Astrocyte (in vitro differentiated cells and primary cell): ENCODE data around the gene CCDC69. TPM values are rescaled to one million over a fixed set of nuclear protein-coding genes. Genes with fewer than 3 reads are reported as not detected.

Source experiments
- DNase-seq: peaks from one replicate; pipeline ENCODE4 v3.0.0-alpha.2; 2010; ENCODE audit warnings: low read depth
- FAIRE-seq: peaks from 2 replicates; lab custom pipeline; 2011; peaks lifted over from hg19 to GRCh38; lab: Jason Lieb, UNC
- H2AFZ ChIP-seq: 2 replicates; pipeline ENCODE4 v1.6.0; 2012; ENCODE audit warnings: low read depth, low read length, inconsistent platforms
- H3K27ac ChIP-seq: 2 replicates; pipeline ENCODE4 v1.5.1; 2011; ENCODE audit warnings: low read depth, low read length, inconsistent platforms
- H3K27me3 ChIP-seq: 2 replicates; pipeline ENCODE4 v1.6.0; 2011; ENCODE audit warnings: low read length, inconsistent platforms; ENCODE audit not compliant: insufficient read depth
- H3K36me3 ChIP-seq: 2 replicates; pipeline ENCODE4 v1.5.1; 2011; ENCODE audit warnings: low read length, inconsistent platforms; ENCODE audit not compliant: insufficient read depth
- H3K4me1 ChIP-seq: 2 replicates; pipeline ENCODE4 v1.5.1; 2011; ENCODE audit warnings: low read length, inconsistent platforms; ENCODE audit not compliant: insufficient read depth
- H3K4me2 ChIP-seq: 2 replicates; pipeline ENCODE4 v1.6.0; 2012; ENCODE audit warnings: low read length, inconsistent platforms
- H3K4me3 ChIP-seq: 2 replicates; pipeline ENCODE4 v1.5.1; 2011; ENCODE audit warnings: low read depth, mild to moderate bottlenecking, low read length, inconsistent platforms; ENCODE audit not compliant: insufficient read depth
- H3K79me2 ChIP-seq: 2 replicates; pipeline ENCODE4 v1.6.0; 2012; ENCODE audit warnings: mild to moderate bottlenecking, low read length, inconsistent platforms; ENCODE audit not compliant: insufficient read depth
- H3K9ac ChIP-seq: 2 replicates; pipeline ENCODE4 v1.6.0; 2012; ENCODE audit warnings: mild to moderate bottlenecking, low read length, inconsistent platforms
- H3K9me3 ChIP-seq: 2 replicates; pipeline ENCODE4 v1.5.1; 2012; ENCODE audit warnings: low read depth, mild to moderate bottlenecking, low read length, inconsistent platforms; ENCODE audit not compliant: insufficient read depth
- H4K20me1 ChIP-seq: 2 replicates; pipeline ENCODE4 v1.6.0; 2012; ENCODE audit warnings: low read length, inconsistent platforms; ENCODE audit not compliant: insufficient read depth
- H3K27ac Mint-ChIP-seq: one replicate; pipeline ENCODE4 v1.8.0; 2021; ENCODE audit warnings: mild to moderate bottlenecking, mixed read lengths; ENCODE audit not compliant: unreplicated experiment
- H3K27me3 Mint-ChIP-seq: one replicate; pipeline ENCODE4 v1.8.0; 2021; ENCODE audit warnings: low read depth, mixed read lengths; ENCODE audit not compliant: unreplicated experiment
- H3K36me3 Mint-ChIP-seq: one replicate; pipeline ENCODE4 v1.8.0; 2021; ENCODE audit warnings: low read depth, mixed read lengths; ENCODE audit not compliant: unreplicated experiment
- H3K4me1 Mint-ChIP-seq: one replicate; pipeline ENCODE4 v1.8.0; 2021; ENCODE audit warnings: low read depth, mixed read lengths; ENCODE audit not compliant: unreplicated experiment
- H3K4me3 Mint-ChIP-seq: one replicate; pipeline ENCODE4 v1.8.0; 2021; ENCODE audit warnings: mild to moderate bottlenecking, moderate library complexity, mixed read lengths; ENCODE audit not compliant: unreplicated experiment
- H3K9me3 Mint-ChIP-seq: one replicate; pipeline ENCODE4 v1.8.0; 2021; ENCODE audit warnings: mild to moderate bottlenecking, mixed read lengths; ENCODE audit not compliant: unreplicated experiment
- CTCF ChIP-seq: IDR thresholded peaks from 2 replicates; pipeline ENCODE4 v1.5.1; 2011; ENCODE audit warnings: low read depth, mild to moderate bottlenecking, inconsistent platforms, low read length, moderate library complexity; ENCODE audit not compliant: insufficient read depth
- EZH2 ChIP-seq: IDR thresholded peaks from 2 replicates; pipeline ENCODE4 v1.6.1; 2012; ENCODE audit warnings: mild to moderate bottlenecking, low read length, inconsistent platforms; ENCODE audit not compliant: insufficient read depth
- total RNA-seq: library from RNA; stranded (reverse); gene quantifications from 2 replicates; pipeline ENCODE4 v1.2.1, GENCODE V29; 2021

CCDC69 gene
- total RNA-seq, 1 donor from 2014 or later = 4.1 TPM

- Histone ChIP-seq H2AFZ (no peak overlapping the region), H3K27ac (no peak overlapping the region), H4K20me1 (no peaks in the 10 kb centered on the region), H3K4me3 (no peak overlapping the region), H3K27me3 (peaks cover 8% of the 10 kb centered on the region), H3K9me3 (no peaks in the 10 kb centered on the region), H3K4me2 (no peak overlapping the region), H3K9ac (no peak overlapping the region), H3K4me1 (no peaks in the 10 kb centered on the region), H3K36me3 (no peaks in the 10 kb centered on the region), H3K79me2 (no peaks in the 10 kb centered on the region)
- DNase-seq = no peak
- Mint-ChIP-seq H3K27ac (no peak overlapping the region), H3K4me1 (peaks cover 2% of the 10 kb centered on the region), H3K4me3 (no peak overlapping the region), H3K36me3 (no peaks in the 10 kb centered on the region), H3K27me3 (peaks cover 21% of the 10 kb centered on the region), H3K9me3 (no peaks in the 10 kb centered on the region)
- no peak for FAIRE-seq
- TF ChIP-seq CTCF (no peak), EZH2 (no peak)
Measured at GRCh38 chr5:151225475-151225874, 1.6 kb upstream of the CCDC69 start.

DNA sequence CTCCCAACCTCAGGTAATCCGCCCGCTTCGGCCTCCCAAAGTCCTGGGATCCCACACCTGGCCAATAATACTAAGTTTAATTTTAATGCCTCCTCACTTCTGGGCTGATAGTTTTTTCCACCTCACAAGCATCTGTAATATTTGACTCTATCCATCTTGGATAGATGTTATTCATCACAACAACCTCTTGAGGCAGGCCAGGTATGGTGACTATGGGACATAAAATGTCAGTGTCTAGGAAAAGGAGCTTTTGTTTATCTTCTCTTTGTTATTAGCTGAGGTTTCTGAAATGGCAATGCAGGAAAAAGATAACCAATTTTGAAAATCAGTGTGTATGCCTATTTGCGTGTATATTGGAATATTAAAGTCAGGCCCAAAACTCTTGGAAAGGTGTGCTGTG lies 1.2 kb upstream of the CCDC69 start:
- Histone ChIP-seq H3K36me3 (no peaks in the 10 kb centered on the region), H3K4me1 (no peaks in the 10 kb centered on the region), H3K27ac (no peak overlapping the region), H2AFZ (no peak overlapping the region), H3K27me3 (peaks cover 5% of the 10 kb centered on the region), H3K4me3 (no peak overlapping the region), H3K9ac (no peak overlapping the region), H4K20me1 (no peaks in the 10 kb centered on the region), H3K4me2 (no peak overlapping the region), H3K79me2 (no peaks in the 10 kb centered on the region), H3K9me3 (no peaks in the 10 kb centered on the region)
- Mint-ChIP-seq H3K27ac (no peak overlapping the region), H3K36me3 (no peaks in the 10 kb centered on the region), H3K4me1 (peaks cover 2% of the 10 kb centered on the region), H3K27me3 (peaks cover 20% of the 10 kb centered on the region), H3K9me3 (no peaks in the 10 kb centered on the region), H3K4me3 (peak overlapping the region; percentile 11)
- no peak for TF ChIP-seq EZH2
- TF ChIP-seq CTCF = no peak
- FAIRE-seq = no peak
- no peak for DNase-seq

GRCh38 chr5:151224372-151224771 lies 480 bp upstream of the CCDC69 start:
- peak overlapping the region; percentile 85 for H3K4me2 ChIP-seq
- TF ChIP-seq EZH2 (no peak), CTCF (no peak)
- H3K4me1 ChIP-seq = no peaks in the 10 kb centered on the region
- no peak overlapping the region for H3K27ac ChIP-seq
- H3K9ac ChIP-seq = no peak overlapping the region
- Mint-ChIP-seq H3K4me3 (no peak overlapping the region), H3K27ac (no peak overlapping the region), H3K27me3 (peaks cover 17% of the 10 kb centered on the region), H3K9me3 (no peaks in the 10 kb centered on the region), H3K4me1 (peaks cover 2% of the 10 kb centered on the region), H3K36me3 (no peaks in the 10 kb centered on the region)
- H2AFZ ChIP-seq = no peak overlapping the region
- H3K27me3 ChIP-seq = no peaks in the 10 kb centered on the region
- H4K20me1 ChIP-seq = no peaks in the 10 kb centered on the region
- no peaks in the 10 kb centered on the region for H3K36me3 ChIP-seq
- H3K9me3 ChIP-seq = no peaks in the 10 kb centered on the region
- no peak for DNase-seq
- no peak for FAIRE-seq
- H3K4me3 ChIP-seq = no peak overlapping the region
- H3K79me2 ChIP-seq = no peaks in the 10 kb centered on the region
